HTR-8/SVneo (cell line): ENCODE measurements around the gene FABP6.

Experiments
- DNase-seq: peaks from one replicate; pipeline ENCODE4 v3.0.0; 2011; ENCODE audit warnings: low spot score, mixed read lengths; ENCODE audit not compliant: insufficient read length
- FAIRE-seq: peaks from 2 replicates; lab custom pipeline; 2011; peaks lifted over from hg19 to GRCh38; lab: Jason Lieb, UNC

Gene FABP6

DNA sequence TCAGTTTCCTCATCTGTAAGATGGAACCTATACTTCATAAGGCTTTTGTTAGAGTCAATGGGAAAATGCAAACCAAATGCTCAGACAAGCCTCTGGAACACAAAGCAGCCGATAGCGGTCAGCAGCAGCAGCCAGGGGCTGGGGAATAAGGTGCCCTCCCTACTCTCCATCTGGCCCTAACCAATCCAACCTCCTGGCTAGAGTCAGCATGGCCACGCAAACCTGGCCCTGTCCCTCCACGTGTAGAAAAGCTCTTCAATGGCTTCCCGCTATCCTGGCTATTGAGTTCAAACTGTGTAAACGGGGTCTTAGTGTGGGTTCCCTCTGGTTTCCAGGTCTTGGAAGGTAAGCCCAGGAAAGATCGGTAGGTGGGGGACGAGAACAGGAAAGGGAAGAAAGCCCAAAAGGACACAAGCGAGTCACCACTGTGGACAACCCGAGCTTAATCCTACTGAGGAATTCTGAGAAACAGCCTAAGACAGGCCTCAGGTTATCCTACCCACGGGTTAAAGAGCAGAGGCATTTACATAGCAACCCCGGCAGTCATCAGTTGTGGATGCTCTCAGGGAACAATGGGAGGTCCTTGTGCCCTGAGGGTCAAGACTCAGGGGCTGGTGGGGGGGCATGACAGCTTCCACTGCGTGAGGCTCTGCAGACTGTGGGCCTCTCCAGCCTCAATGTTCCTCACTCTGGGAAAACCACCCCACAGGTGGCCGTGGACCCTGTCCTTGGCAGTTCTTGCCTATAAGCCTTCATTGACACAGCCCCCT is 30.9 kb downstream of the FABP6 start:
- no peak for FAIRE-seq
- no peak for DNase-seq

DNA sequence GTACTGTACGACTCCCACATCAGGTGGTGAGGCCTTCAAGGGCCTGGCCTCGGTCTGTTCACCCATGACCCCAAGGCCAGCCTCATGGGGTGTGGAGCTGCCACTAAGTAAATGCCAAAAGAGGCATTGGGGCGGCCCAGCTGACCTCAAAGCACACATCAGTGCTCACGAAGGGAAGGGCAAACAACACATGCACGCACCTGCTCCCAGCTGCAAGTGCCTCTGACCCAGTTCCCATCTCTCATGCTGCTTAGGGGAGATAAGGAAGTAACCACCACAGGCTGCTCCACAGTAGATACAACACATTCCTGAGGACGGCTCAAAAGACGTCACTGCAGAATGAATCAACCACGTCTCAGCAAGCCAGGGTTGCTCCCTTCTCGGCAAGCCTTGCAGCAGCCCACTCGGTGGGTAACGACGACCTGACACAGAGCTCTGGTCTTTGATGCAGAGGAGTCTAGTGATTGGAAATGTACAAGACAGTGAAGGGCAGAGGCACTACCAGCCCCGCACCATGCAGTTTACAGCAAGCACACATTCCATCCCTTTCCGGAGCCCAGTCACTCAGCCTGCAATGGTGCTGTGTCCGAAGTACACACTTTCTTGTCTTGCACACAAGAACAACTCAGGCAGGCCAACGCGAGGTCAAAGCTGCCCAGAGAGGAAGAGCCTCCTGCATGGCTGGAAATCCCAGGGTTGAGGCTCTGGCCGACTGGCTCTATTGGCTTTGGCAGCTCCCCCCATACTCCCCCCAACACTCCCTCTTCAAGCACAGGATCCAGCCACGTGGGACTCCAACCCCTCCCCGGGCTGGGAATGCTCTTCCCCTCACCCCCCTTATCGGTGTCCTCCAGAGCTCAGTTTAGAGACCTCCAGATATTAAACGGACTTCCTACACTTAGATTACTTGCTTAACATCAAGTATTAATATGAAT is 31.8 kb downstream of the FABP6 start:
- FAIRE-seq, result no peak
- no peak for DNase-seq

DNA sequence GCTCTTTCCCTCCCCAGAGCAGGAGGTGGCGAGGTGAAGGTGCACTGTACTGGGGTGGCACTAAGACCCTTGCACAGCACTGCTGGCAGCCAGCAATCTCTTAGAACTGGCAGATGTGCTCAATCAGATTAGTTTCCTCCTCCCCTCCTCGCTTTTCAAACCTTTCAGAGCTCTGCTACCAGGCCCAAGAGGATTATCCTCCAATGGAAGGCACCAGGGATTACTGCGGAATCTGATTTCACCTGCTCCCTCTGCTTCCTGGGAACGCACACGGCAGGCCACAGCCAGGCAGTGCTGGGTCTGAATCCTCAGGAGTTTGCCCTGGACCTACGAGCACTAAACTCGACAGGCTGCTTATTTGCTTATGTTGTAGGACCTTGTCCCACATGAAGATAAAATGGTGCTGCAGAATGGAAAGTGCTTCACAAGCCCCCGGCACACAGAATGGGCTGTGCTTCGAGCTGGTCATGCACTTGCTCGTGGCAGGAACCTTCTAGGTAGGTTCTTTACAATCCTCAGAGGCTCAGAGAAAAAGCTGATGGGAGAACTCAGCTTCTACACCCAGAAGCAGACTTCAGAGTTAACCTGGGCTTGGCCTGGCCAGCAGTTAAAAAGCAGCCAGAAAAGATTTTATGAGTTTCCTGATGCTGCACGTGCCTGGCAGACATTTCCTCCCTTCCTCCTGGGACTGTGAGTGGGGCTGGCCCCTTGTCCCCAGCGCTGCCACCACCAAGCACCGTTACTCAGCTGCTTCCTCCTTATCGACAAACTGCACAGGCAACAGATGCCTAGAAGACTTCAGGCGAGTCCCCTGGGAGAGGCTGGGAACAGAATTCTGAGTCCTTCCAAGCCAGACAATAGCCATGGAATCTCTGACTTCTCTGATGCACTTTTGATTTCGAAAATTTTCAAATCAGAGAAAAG is 33.1 kb downstream of the FABP6 start:
- DNase-seq (no peak), FAIRE-seq (no peak)

DNA sequence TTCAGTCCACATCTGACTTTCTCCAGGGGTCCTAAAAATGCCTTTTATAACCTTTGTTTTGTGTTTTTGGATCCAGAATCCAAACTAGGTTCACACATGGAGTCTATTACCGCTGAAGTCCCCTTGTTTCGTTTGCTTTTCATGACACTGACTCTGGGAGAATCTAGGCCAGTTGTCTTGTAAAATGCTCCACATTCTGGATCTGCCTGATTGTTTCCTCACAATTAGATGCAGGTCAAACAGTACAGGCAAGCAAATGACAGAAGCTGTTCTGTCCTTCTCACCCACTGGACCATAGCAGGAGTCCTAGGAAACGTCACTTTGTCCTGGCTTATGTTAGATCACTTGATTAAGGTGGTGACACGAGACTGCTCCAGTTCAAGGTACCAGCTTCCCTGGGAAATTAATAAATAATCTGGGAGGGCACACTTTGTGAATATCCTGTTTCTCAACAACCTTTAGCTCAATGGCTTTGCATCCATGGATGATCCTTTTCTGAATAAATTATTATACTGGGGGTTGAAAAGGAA is 34.1 kb downstream of the FABP6 start:
- DNase-seq (no peak), FAIRE-seq (no peak)

DNA sequence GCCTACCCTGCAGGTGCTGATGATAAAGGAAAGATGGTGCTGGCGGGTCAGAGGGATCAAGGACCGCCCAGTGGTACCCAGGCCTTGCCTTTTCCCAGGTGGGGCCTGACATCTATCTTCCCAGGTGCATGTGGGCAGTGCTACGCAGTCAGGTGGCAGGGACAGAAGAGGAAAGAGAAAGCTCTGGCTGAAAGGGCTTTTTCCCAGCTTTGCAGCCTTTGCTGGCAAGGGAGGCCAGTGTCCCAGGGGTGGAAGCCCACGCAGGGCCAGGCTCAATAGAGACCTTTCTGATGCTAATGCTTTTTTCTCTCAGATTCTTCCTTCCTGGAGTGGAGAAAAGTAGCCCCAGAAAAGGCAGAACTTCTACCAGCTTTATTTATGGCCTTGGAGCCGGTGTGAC is 36.7 kb downstream of the FABP6 start:
- DNase-seq, result no peak
- FAIRE-seq, result no peak

DNA sequence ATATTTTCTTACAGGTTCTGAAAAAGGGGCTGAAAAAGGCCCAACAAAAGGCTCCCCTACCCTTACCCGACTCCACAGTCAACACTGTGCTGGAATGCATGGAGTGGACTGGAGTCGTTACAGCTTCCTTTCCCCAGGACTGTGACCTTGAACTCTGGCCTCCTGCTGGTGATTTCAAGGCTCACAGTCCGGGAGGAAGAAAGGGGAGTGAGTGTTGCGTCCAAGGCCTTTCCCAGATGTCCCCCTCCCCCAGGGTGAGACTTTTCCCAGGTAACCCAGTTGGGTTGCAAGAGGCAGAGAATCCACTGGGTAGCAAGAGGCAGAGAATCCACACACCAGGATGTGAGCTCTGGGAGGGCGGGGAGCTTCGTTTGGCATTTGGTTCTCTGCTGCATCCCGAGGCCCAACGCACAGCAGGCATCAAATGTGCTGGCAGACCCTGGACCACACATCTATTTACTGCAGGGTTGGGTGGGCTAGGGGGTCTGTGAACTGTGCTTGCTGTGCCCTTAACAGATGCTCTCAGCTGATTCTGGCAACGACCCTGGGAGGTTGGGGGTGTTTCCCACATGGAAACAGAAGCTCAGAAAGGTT is 37.5 kb downstream of the FABP6 start:
- no peak for DNase-seq
- no peak for FAIRE-seq

DNA sequence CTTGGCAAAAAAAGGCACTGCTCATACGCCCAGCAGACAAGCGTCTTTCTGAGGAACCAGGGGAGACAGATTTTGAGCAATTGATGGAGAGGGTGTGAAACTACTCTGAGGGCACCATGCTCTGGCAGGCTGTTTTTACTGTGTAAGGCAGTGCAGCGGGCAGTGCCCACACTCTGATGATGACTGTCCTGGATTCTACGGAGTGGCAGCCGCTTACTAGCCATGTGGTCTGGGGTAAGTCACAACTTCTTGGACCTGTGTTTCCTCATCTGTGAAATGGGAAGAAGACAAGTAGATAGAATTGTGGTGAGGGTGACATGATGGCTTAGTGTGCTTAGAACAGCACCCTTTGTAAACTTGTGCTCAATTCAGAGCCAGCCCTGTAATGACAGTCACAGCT is 38.8 kb downstream of the FABP6 start:
- DNase-seq (no peak), FAIRE-seq (no peak)

DNA sequence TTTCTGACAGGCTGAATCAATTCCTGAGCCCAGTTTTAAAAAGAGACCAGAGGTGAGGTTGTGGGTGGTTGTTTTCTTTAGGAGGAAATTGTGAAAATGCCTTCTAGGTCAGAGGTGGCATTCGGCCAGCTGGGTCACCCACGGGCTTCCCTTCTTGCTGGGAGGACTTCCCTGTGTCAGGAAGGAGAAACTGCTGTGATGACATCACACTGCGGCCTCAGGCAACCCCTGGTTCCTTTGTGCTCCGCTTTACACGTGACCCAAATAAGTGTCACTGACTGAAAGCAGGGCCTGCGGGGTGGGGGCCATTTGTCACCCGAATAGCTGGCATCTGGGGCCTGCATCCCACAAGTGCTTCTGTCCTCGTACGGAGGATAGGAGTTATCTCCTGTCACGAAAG is 39.7 kb downstream of the FABP6 start:
- FAIRE-seq (no peak), DNase-seq (no peak)

DNA sequence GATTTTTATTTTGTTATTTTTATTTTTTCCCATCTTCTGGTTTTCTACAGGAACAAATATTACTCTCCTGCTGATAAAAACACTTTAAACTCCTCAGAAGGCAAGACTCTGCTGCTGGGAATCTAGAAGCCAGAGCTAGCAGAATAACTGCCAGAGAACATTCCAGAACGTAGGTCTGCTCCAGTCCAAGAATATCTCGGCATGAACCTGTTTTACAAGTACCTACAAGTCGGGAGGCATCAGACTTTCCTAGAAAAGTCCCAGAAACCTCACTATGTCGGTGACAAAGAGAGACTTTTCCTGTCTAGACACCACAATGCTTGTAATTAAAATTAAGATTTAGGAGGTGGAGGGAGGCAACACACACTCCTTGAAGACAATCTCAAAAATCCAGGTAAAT is 41.4 kb downstream of the FABP6 start:
- DNase-seq, result no peak
- FAIRE-seq, result no peak

DNA sequence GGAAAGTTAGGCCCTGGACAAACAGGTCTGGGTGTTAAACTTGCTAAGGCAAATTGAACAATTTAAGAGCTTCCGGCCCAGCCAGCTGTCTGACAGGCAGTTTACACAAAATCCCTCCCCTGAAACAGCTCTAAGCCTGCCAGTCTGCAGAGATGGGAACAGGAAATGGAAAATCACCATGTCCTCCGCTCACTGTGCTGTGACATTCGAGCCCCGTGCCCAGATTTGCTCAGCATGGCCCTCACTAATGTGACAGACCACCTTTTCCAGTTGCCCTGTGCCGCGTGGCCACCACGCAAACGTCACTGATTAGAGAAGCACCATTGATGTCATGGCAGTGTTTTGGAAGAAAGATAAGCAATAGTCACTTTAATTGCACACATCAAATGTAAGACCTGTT is 42.1 kb downstream of the FABP6 start:
- FAIRE-seq, result no peak

DNA sequence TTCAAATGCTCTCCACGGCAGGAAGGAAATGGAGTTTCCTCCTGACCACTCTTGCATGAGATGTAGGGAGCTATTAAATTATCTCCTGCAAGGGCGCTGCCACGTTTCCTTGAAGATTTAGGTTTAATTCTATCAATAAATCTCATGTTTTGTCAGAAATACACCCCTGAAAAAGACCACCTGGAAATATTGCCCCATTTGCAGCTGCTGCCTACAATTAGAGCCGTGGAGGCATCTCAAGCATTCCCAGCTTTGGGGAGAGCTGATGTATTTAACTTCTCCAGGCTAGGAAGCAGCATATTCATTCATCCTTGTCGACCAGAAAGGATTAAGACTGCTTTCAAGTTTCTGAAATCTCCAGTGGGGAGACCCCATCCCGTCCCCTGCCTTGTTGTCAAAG is 42.5 kb downstream of the FABP6 start:
- FAIRE-seq (no peak), DNase-seq (no peak)

More for the DNA sequence above, 42.1 kb downstream of the FABP6 start:
- DNase-seq, result no peak

DNA sequence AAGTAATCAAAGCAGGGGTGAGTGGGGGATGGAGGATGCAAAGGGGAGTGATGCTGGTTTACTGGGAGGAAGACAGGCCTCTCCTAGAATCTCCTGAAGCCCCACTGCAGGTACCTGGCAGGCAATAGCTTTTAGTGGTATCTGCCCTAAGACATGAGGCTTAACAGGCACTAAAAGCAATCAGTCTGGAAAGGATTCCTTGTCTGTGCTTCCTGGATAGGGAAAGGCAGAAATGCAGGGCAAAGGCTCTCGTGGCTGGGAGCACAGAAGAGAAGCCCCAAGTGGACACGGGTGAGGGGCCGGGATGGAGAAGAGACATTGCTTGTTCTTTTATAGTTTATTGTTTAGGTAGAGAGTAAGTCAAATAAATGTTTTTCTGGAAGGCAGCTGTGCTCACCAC is 43.0 kb downstream of the FABP6 start:
- DNase-seq (no peak), FAIRE-seq (no peak)

DNA sequence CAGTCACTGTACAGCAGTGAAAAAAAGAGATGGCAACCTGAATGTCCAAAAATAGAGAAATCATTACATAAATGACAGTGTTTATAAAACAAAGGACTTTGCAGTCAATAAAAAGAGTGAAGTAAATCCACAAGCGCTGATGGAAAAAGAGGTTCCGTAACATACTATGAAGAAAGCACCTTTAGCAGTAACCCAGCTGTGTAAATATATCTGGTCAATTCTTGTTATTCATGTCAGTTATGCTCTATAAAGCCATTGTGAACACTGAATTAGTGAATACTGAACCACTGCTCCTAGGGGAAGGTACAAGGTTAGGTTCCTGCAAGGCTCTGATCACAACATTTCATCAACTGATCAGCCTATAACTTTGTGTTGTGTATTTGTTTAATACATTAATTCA is 43.6 kb downstream of the FABP6 start:
- no peak for FAIRE-seq

DNA sequence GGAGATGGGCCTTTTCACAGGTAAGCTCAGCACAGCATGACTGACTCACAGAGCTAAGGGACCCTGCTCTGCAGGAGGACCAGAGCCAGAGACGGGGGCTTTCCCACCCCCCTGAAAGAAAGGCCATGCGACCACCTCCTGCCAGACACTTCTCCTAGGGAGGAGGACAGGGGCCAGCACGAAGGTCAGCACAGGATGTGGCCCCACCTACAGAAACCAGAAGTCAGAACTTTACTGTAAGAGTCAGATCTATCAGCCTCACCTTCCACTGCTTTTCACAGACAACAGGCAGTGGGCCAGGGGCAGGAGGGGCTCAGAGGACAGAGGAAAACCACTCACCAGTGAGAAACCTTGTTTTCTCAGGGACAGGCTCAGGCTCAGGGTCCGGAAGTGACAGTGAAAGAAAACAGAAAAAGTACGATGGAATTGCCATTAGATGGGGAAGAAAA is 45.2 kb downstream of the FABP6 start:
- no peak for FAIRE-seq
- DNase-seq, result no peak

More for the DNA sequence above, 43.6 kb downstream of the FABP6 start:
- DNase-seq, result no peak

DNA sequence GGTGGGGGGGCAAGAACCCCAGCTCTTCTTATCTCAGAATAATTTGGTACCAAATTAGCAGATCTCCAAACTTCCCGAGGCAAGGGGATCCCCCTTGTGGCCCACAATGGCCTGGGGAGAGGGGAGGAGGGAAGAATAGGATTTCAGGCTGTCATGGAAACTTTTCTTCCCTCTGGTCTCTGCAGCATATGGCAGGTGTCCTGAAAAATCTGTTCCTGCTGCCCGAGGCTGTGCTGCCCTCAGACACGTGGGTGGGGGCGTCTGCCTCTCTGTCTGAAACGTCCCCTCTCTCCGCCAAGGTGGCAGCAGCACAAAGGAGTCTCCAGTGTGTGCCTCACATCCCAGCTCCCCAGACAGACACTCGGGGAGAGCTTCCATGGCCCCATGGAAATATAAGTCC is 49.0 kb downstream of the FABP6 start:
- FAIRE-seq, result no peak

DNA sequence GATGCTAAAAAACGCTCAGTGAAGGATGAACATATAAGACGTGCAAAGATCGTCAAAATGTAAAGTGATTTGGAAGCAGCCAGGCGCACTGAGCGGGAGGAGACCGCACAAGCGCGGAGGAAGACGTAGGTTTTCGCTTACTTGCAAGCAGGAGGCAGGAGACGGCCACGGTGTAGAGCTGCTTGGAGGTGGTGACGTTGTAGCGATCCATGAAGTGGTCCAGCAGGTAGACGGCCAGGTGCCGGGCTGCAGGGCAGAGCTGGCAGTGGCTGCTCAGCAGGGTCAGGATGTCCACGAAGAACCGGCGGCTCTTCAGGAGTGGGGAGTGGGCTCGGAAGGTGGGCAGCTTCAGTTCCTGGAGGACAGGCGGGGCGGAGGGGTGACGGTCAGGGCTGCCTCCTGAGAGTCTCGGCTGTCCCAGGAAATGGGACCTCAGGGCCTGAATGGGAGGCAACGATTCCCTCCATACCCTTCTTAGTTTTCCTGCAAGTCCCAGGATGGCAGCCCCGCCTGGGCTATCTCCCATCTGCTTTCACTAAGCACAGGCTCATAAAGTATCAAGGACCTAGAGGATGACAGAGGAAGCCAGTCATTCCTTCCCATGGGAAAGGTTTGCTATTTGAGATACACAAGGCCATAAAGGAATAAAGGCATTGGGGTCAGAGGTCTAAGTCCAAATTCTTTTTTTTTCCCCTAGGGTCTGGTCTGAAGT is 51.2 kb downstream of the FABP6 start:
- DNase-seq (no peak), FAIRE-seq (no peak)

More for the DNA sequence above, 49.0 kb downstream of the FABP6 start:
- DNase-seq, result no peak

DNA sequence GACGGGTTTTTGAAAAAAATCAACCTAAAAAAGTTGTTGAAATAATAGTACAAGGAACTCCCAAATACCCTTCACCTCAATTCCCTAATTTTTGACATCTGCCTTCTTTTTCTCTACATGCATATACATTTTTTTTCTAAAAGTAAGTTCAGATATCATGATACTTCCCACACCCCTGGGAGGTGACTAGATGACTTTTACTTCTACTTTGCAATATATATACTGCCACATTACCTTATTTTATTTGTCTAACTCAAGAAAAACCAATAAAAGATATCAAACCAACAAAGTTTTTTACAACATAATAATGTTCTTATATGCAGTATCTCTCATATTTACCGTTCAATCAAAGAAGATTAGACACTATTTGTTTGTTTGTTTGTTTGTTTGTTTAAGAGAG is 52.0 kb downstream of the FABP6 start:
- no peak for FAIRE-seq

DNA sequence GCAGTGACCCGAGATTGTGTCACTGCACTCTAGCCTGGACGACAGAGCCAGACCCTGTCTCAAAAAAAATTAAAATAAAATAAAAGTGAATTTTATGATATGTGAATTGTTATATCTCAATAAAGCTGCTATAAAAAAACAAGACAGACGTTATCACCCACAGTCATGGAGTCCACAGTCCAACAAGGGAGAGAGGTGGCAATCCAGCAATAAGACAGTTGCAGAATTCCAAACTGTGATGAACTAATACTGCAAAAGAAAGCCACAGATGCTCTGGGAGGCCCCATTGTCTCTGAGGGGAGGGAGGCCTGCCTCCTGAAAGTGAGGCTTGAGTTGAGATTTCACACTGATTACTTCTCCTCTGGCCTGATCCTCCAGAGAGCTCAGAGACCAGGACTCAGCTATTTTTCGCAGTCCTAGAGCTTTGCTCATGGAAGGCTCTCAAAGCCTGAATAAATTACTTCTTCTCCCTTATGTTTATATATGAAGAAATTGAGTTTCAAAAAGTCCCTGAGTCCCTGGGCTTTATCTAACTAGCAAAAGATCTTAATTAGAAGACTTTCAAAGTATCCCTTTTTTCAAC is 55.1 kb downstream of the FABP6 start:
- no peak for DNase-seq
- no peak for FAIRE-seq

More for the DNA sequence above, 52.0 kb downstream of the FABP6 start:
- no peak for DNase-seq

DNA sequence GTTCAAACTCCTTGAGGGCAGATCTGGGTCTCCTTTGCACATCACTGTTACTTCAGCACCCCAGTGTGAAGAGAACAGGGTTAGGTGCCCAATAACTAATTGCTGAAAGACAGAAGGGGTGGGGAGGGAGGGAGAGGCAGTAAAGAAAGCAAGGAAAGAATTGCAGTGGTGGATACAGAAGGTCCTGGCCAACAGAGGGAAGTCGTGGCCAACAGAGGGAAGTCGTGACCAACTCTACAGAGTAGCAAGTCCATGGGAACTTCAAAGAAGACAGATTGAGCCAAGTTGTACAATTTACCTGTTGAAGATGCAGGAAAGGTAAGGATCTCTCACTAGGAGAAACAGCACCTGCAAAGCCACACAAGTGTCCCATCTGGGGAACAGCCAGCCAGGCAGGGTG is 56.0 kb downstream of the FABP6 start:
- FAIRE-seq (no peak), DNase-seq (no peak)
